Activated CD4-positive, alpha-beta T cell treated with anti-CD3 and anti-CD28 coated beads for 36 hours (primary cell): ENCODE data around the gene TFF1. TPM values are rescaled to one million over a fixed set of nuclear protein-coding genes. Genes with fewer than 3 reads are reported as not detected.

Experiments
- ATAC-seq: fragments of 200-7000 bp; cut with Tn5 transposase; one replicate; pipeline ENCODE4 v1.10.0; 2021; ENCODE audit warnings: mild to moderate bottlenecking, moderate library complexity
- CTCF ChIA-PET: fragments of 350-600 bp; sonication (Branson Sonifier 250); formaldehyde crosslinking; loops from one replicate; lab custom pipeline; 2021; ENCODE audit warnings: antibody characterized with exemption; lab: Charles Lee
- POLR2A ChIA-PET: fragments of 350-600 bp; sonication (Branson Sonifier 250); formaldehyde crosslinking; loops from one replicate; lab custom pipeline; 2021; ENCODE audit warnings: antibody characterized with exemption, inconsistent platforms; lab: Charles Lee
- DNase-seq: peaks from one replicate; pipeline ENCODE4 v3.0.0-alpha.2; 2020
- H3K27ac Mint-ChIP-seq: one replicate; pipeline ENCODE4 v1.8.0; 2021; ENCODE audit warnings: mixed read lengths
- H3K27me3 Mint-ChIP-seq: one replicate; pipeline ENCODE4 v1.8.0; 2021; ENCODE audit warnings: mixed read lengths
- H3K36me3 Mint-ChIP-seq: one replicate; pipeline ENCODE4 v1.8.0; 2021; ENCODE audit warnings: low read depth, mixed read lengths
- H3K4me1 Mint-ChIP-seq: one replicate; pipeline ENCODE4 v1.8.0; 2021; ENCODE audit warnings: mixed read lengths
- H3K4me3 Mint-ChIP-seq: one replicate; pipeline ENCODE4 v1.8.0; 2021; ENCODE audit warnings: mild to moderate bottlenecking, moderate library complexity, mixed read lengths
- H3K9me3 Mint-ChIP-seq: one replicate; pipeline ENCODE4 v1.8.0; 2021; ENCODE audit warnings: low read depth, mixed read lengths
- intact Hi-C, 2 experiments: fragments of 100-400 bp; cut with DNase I in 1 of 2; cut with micrococcal nuclease in 1 of 2; formaldehyde crosslinking; loops; one replicate each; pipeline versions ENCODE4 v1.14.2 to v1.15.1; 2022 to 2024; cut with DNase I, micrococcal nuclease
- total RNA-seq, 2 experiments: library from RNA; stranded (reverse); gene quantifications; one replicate each; pipeline ENCODE4 v1.2.3, GENCODE V29; 2021

TFF1 gene
- total RNA-seq, 2 experiments from 2014 or later: not detected

GRCh38 chr21:42336054-42336453, 30.3 kb downstream of the TFF1 start:
- Mint-ChIP-seq H3K36me3 (no peaks in the 10 kb centered on the region), H3K27me3 (peaks cover 2% of the 10 kb centered on the region), H3K9me3 (peaks cover 13% of the 10 kb centered on the region), H3K4me3 (no peak overlapping the region), H3K4me1 (peaks cover 21% of the 10 kb centered on the region), H3K27ac (no peak overlapping the region)
- ChIA-PET CTCF (interaction anchor here (0.7 to 3.4 kb wide), 11 partner anchors 12 to 203 kb away, joined by 3 to 23 read pairs (median 4); no protein-coding TSS in a partner anchor), POLR2A (interaction anchor here (0.6 kb wide), 1 partner anchor 45 kb away, joined by 3 read pairs; no protein-coding TSS in a partner anchor)
- ATAC-seq: no peak
- DNase-seq: no peak
- intact Hi-C loops: loop anchor here (5.0 to 10.0 kb wide), 4 partner anchors 36 to 479 kb away; no protein-coding TSS in a partner anchor

- peaks cover 13% of the 10 kb centered on the region for H3K9me3 Mint-ChIP-seq
- ChIA-PET POLR2A (no interaction called here), CTCF (interaction anchor here (0.6 kb wide), 2 partner anchors 23 to 125 kb away, joined by 3 read pairs; no protein-coding TSS in a partner anchor)
- no peaks in the 10 kb centered on the region for H3K36me3 Mint-ChIP-seq
- H3K27ac Mint-ChIP-seq: no peak overlapping the region
- no peak overlapping the region for H3K4me3 Mint-ChIP-seq
- no peak for ATAC-seq
- H3K4me1 Mint-ChIP-seq: peaks cover 4% of the 10 kb centered on the region
- intact Hi-C loops: loop anchor here in 1 of 2 experiments (10.0 kb wide), 1 partner anchor 482 kb away; no protein-coding TSS in a partner anchor
- H3K27me3 Mint-ChIP-seq: peaks cover 2% of the 10 kb centered on the region
- DNase-seq: no peak
Measured at GRCh38 chr21:42332557-42333317, 33.6 kb downstream of the TFF1 start.

GRCh38 chr21:42331660-42332059, 34.7 kb downstream of the TFF1 start:
- CTCF ChIA-PET: no interaction called here
- ATAC-seq (no peak), DNase-seq (no peak)
- Mint-ChIP-seq H3K4me1 (no peaks in the 10 kb centered on the region), H3K27ac (no peak overlapping the region), H3K27me3 (peaks cover 2% of the 10 kb centered on the region), H3K4me3 (no peak overlapping the region), H3K9me3 (peaks cover 13% of the 10 kb centered on the region), H3K36me3 (no peaks in the 10 kb centered on the region)
- POLR2A ChIA-PET: no interaction called here
- intact Hi-C loops: loop anchor here in 1 of 2 experiments (10.0 kb wide), 1 partner anchor 483 kb away; no protein-coding TSS in a partner anchor

GRCh38 chr21:42330380-42331371, 35.7 kb downstream of the TFF1 start:
- H3K9me3 Mint-ChIP-seq: peaks cover 13% of the 10 kb centered on the region

GRCh38 chr21:42324896-42325295, 41.4 kb downstream of the TFF1 start:
- H3K36me3 Mint-ChIP-seq: no peaks in the 10 kb centered on the region
- CTCF ChIA-PET: interaction anchor here (0.9 to 4.2 kb wide), 3 partner anchors 12 to 61 kb away, joined by 3 to 22 read pairs (median 6); no protein-coding TSS in a partner anchor
- no peak for ATAC-seq

More at GRCh38 chr21:42330380-42331371, 35.7 kb downstream of the TFF1 start:
- DNase-seq (no peak), ATAC-seq (no peak)
- Mint-ChIP-seq H3K4me1 (no peaks in the 10 kb centered on the region), H3K27ac (no peak overlapping the region), H3K27me3 (no peaks in the 10 kb centered on the region), H3K4me3 (no peak overlapping the region), H3K36me3 (no peaks in the 10 kb centered on the region)
- POLR2A ChIA-PET: no interaction called here
- intact Hi-C loops: loop anchor here in 1 of 2 experiments (10.0 kb wide), 1 partner anchor 484 kb away; no protein-coding TSS in a partner anchor
- CTCF ChIA-PET: interaction anchor here (0.7 to 1.0 kb wide), 2 partner anchors 7 to 120 kb away, joined by 3 to 6 read pairs; no protein-coding TSS in a partner anchor

GRCh38 chr21:42321845-42322244, 44.5 kb downstream of the TFF1 start:
- ChIA-PET POLR2A (no interaction called here), CTCF (interaction anchor here (0.6 to 4.2 kb wide), 2 partner anchors 15 to 1601 kb away, joined by 3 to 22 read pairs; no protein-coding TSS in a partner anchor)
- Mint-ChIP-seq H3K27me3 (peaks cover 5% of the 10 kb centered on the region), H3K27ac (no peak overlapping the region), H3K4me3 (no peak overlapping the region), H3K9me3 (no peaks in the 10 kb centered on the region), H3K36me3 (no peaks in the 10 kb centered on the region), H3K4me1 (peaks cover 5% of the 10 kb centered on the region)
- intact Hi-C loops: no loop called here
- no peak for DNase-seq
- no peak for ATAC-seq

More at GRCh38 chr21:42324896-42325295, 41.4 kb downstream of the TFF1 start:
- Mint-ChIP-seq H3K4me1 (no peaks in the 10 kb centered on the region), H3K4me3 (no peak overlapping the region), H3K9me3 (no peaks in the 10 kb centered on the region), H3K27me3 (peaks cover 5% of the 10 kb centered on the region), H3K27ac (no peak overlapping the region)
- intact Hi-C loops: no loop called here
- POLR2A ChIA-PET: no interaction called here
- no peak for DNase-seq

GRCh38 chr21:42321231-42321630, 45.1 kb downstream of the TFF1 start:
- POLR2A ChIA-PET: no interaction called here
- intact Hi-C loops: no loop called here
- ATAC-seq (no peak), DNase-seq (no peak)
- Mint-ChIP-seq H3K9me3 (no peaks in the 10 kb centered on the region), H3K27ac (no peak overlapping the region), H3K4me3 (no peak overlapping the region), H3K4me1 (peaks cover 5% of the 10 kb centered on the region), H3K36me3 (no peaks in the 10 kb centered on the region), H3K27me3 (peaks cover 5% of the 10 kb centered on the region)
- CTCF ChIA-PET: no interaction called here

GRCh38 chr21:42320791-42321190, 45.5 kb downstream of the TFF1 start:
- intact Hi-C loops: no loop called here
- Mint-ChIP-seq H3K36me3 (no peaks in the 10 kb centered on the region), H3K27me3 (peaks cover 5% of the 10 kb centered on the region), H3K27ac (no peak overlapping the region), H3K4me3 (no peak overlapping the region), H3K4me1 (peaks cover 5% of the 10 kb centered on the region), H3K9me3 (no peaks in the 10 kb centered on the region)
- ChIA-PET CTCF (interaction anchor here (0.7 to 0.9 kb wide), 2 partner anchors 21 to 396 kb away, joined by 3 to 4 read pairs; no protein-coding TSS in a partner anchor), POLR2A (no interaction called here)
- no peak for DNase-seq
- ATAC-seq: no peak

GRCh38 chr21:42319851-42320572, 46.3 kb downstream of the TFF1 start:
- POLR2A ChIA-PET: no interaction called here
- ATAC-seq (no peak), DNase-seq (no peak)
- no peak overlapping the region for H3K4me3 Mint-ChIP-seq
- CTCF ChIA-PET: interaction anchor here (0.6 to 1.5 kb wide), 4 partner anchors 10 to 395 kb away, joined by 3 to 6 read pairs (median 4); no protein-coding TSS in a partner anchor
- H3K9me3 Mint-ChIP-seq: no peaks in the 10 kb centered on the region
- peaks cover 5% of the 10 kb centered on the region for H3K27me3 Mint-ChIP-seq
- intact Hi-C loops: no loop called here
- no peaks in the 10 kb centered on the region for H3K36me3 Mint-ChIP-seq
- H3K4me1 Mint-ChIP-seq: peaks cover 5% of the 10 kb centered on the region
- H3K27ac Mint-ChIP-seq: no peak overlapping the region

GRCh38 chr21:42319376-42319775, 47.0 kb downstream of the TFF1 start:
- H3K36me3 Mint-ChIP-seq: no peaks in the 10 kb centered on the region
- H3K27me3 Mint-ChIP-seq: peaks cover 5% of the 10 kb centered on the region
- CTCF ChIA-PET: interaction anchor here (1.1 to 1.5 kb wide), 2 partner anchors 9 to 135 kb away, joined by 5 to 6 read pairs; no protein-coding TSS in a partner anchor
- intact Hi-C loops: no loop called here
- H3K9me3 Mint-ChIP-seq: no peaks in the 10 kb centered on the region
- peaks cover 5% of the 10 kb centered on the region for H3K4me1 Mint-ChIP-seq
- ATAC-seq (peak; percentile 19), DNase-seq (no peak)
- no peak overlapping the region for H3K4me3 Mint-ChIP-seq
- POLR2A ChIA-PET: no interaction called here
- H3K27ac Mint-ChIP-seq: no peak overlapping the region
